CD8-positive, alpha-beta memory T cell (primary cell): ENCODE measurements around the gene WDR74. TPM values are rescaled to one million over a fixed set of nuclear protein-coding genes. Genes with fewer than 3 reads are reported as not detected.

Source experiments
- CTCF ChIA-PET: fragments of 350-600 bp; sonication (Branson Sonifier 250); formaldehyde crosslinking; loops from one replicate; lab custom pipeline; 2021; ENCODE audit warnings: antibody characterized with exemption; lab: Charles Lee
- POLR2A ChIA-PET: fragments of 350-600 bp; sonication (Branson Sonifier 250); formaldehyde crosslinking; loops from one replicate; lab custom pipeline; 2021; ENCODE audit warnings: antibody characterized with exemption; lab: Charles Lee
- DNase-seq, 5 donors: peaks; one replicate each; pipeline versions ENCODE4 v3.0.0 to v3.0.0-alpha.2; 2020 to 2022; ENCODE audit warnings: mixed read lengths in 1 of 5
- H3K27ac ChIP-seq: one replicate; pipeline ENCODE4 v1.7.0; 2013; ENCODE audit warnings: low read depth, mild to moderate bottlenecking, low read length, moderate library complexity
- H3K27me3 ChIP-seq: 2 replicates; pipeline ENCODE4 v1.7.0; 2013; ENCODE audit warnings: low read length, mild to moderate bottlenecking; ENCODE audit not compliant: insufficient read depth, poor library complexity, severe bottlenecking
- H3K36me3 ChIP-seq: 2 replicates; pipeline ENCODE4 v1.7.0; 2013; ENCODE audit warnings: mild to moderate bottlenecking, low read length, moderate library complexity; ENCODE audit not compliant: insufficient read depth
- H3K4me1 ChIP-seq: 2 replicates; pipeline ENCODE4 v1.7.0; 2013; ENCODE audit warnings: mild to moderate bottlenecking, low read length, moderate library complexity; ENCODE audit not compliant: insufficient read depth
- H3K4me3 ChIP-seq: 2 replicates; pipeline ENCODE4 v1.7.0; 2013; ENCODE audit warnings: mild to moderate bottlenecking, low read length
- H3K9me3 ChIP-seq: 2 replicates; pipeline ENCODE4 v1.7.0; 2013; ENCODE audit warnings: mild to moderate bottlenecking, low read length
- H3K27ac Mint-ChIP-seq, 8 donors: one replicate each; pipeline ENCODE4 v1.8.0; 2020 to 2021; ENCODE audit warnings: mixed read lengths in 8 of 8, mild to moderate bottlenecking in 6 of 8, inconsistent platforms in 3 of 8, moderate library complexity in 3 of 8
- H3K27me3 Mint-ChIP-seq, 2 donors: one replicate each; pipeline ENCODE4 v1.8.0; 2020 to 2021; ENCODE audit warnings: mixed read lengths in 2 of 2, mild to moderate bottlenecking in 1 of 2, moderate library complexity in 1 of 2
- H3K36me3 Mint-ChIP-seq, 3 donors: one replicate each; pipeline ENCODE4 v1.8.0; 2020 to 2021; ENCODE audit warnings: mixed read lengths in 3 of 3, inconsistent platforms in 1 of 3, mild to moderate bottlenecking in 1 of 3
- H3K4me1 Mint-ChIP-seq, 3 donors: one replicate each; pipeline ENCODE4 v1.8.0; 2020 to 2021; ENCODE audit warnings: mixed read lengths in 3 of 3, inconsistent platforms in 1 of 3, mild to moderate bottlenecking in 1 of 3
- H3K4me3 Mint-ChIP-seq, 7 donors: one replicate each; pipeline ENCODE4 v1.8.0; 2020 to 2021; ENCODE audit warnings: mixed read lengths in 7 of 7, mild to moderate bottlenecking in 6 of 7, moderate library complexity in 4 of 7, inconsistent platforms in 2 of 7
- H3K9me3 Mint-ChIP-seq, 5 donors: one replicate each; pipeline ENCODE4 v1.8.0; 2020 to 2022; ENCODE audit warnings: mixed read lengths in 5 of 5, mild to moderate bottlenecking in 3 of 5, moderate library complexity in 2 of 5, inconsistent platforms in 1 of 5
- polyA plus RNA-seq: library from polyadenylated mRNA; unstranded; fragments of 300-500 nt; fragmentation: Illumina TruSeq; gene quantifications from one replicate; pipeline ENCODE4 v1.2.3, GENCODE V29; 2021
- total RNA-seq, 2 experiments: library from RNA; stranded (reverse); gene quantifications; one replicate each; pipeline ENCODE4 v1.2.3, GENCODE V29; 2021

Gene WDR74
- total and polyA plus RNA-seq, 3 experiments from 2014 or later, result 42.4 to 131 (median 124) TPM

- H3K27me3 Mint-ChIP-seq, result no peaks in the 10 kb centered on the region
- CTCF ChIA-PET, result interaction anchor here (0.7 to 4.2 kb wide), 20 partner anchors 18 to 457 kb away, joined by 3 to 32 read pairs (median 4); partner anchors contain the start of genes C11orf98, HNRNPUL2, NXF1 and POLR2G
- H3K27me3 ChIP-seq, result no peaks in the 10 kb centered on the region
- no peaks in the 10 kb centered on the region for H3K9me3 ChIP-seq
- no peaks in the 10 kb centered on the region for H3K9me3 Mint-ChIP-seq
- peak overlapping the region; percentile 99 for H3K4me3 ChIP-seq
- H3K27ac ChIP-seq, result peak overlapping the region; percentile 99
- peak; percentile 86 to 96 (median 88) for DNase-seq
- H3K27ac Mint-ChIP-seq, result peak overlapping the region; percentile 96 to 100 (median 99)
- H3K4me3 Mint-ChIP-seq, result peak overlapping the region; percentile 99 to 100 (median 100)
- H3K36me3 Mint-ChIP-seq, result peaks cover 15 to 64% (median 18%) of the 10 kb centered on the region in 3 donors
- H3K4me1 ChIP-seq, result peaks cover 39% of the 10 kb centered on the region
- peaks cover 47% of the 10 kb centered on the region for H3K36me3 ChIP-seq
- peaks cover 51 to 54% (median 52%) of the 10 kb centered on the region in 3 donors for H3K4me1 Mint-ChIP-seq
- POLR2A ChIA-PET, result interaction anchor here (0.6 to 3.4 kb wide), 37 partner anchors 8 to 1436 kb away, joined by 3 to 54 read pairs (median 5); partner anchors contain the start of genes ATL3, C11orf98, CSKMT and GANAB
Measured at GRCh38 chr11:62881579-62882430, 42.4 kb upstream of the WDR74 start.

DNA sequence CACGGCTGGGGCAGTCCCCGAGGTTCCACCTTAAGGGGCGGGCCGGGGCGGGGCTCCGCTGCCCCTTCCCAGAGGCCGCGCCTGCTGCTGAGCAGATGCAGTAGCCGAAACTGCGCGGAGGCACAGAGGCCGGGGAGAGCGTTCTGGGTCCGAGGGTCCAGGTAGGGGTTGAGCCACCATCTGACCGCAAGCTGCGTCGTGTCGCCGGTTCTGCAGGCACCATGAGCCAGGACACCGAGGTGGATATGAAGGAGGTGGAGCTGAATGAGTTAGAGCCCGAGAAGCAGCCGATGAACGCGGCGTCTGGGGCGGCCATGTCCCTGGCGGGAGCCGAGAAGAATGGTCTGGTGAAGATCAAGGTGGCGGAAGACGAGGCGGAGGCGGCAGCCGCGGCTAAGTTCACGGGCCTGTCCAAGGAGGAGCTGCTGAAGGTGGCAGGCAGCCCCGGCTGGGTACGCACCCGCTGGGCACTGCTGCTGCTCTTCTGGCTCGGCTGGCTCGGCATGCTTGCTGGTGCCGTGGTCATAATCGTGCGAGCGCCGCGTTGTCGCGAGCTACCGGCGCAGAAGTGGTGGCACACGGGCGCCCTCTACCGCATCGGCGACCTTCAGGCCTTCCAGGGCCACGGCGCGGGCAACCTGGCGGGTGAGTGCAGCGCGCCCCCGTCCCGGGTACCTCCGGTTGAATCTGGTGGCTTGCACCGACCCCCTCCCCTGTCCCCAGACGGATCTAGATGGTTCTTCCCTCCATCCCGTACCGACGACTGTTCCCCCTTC, 41.6 kb upstream of the WDR74 start, which contains the start of gene SLC3A2:
SLC3A2 (plus strand) TSS at position 94 of the 776 bp plus-strand sequence; CDS start at position 222, 128 bp downstream.
- ChIA-PET POLR2A (interaction anchor here (0.6 to 3.4 kb wide), 37 partner anchors 9 to 1437 kb away, joined by 3 to 54 read pairs (median 5); partner anchors contain the start of genes ATL3, C11orf98, CSKMT and GANAB), CTCF (interaction anchor here (0.6 to 4.2 kb wide), 23 partner anchors 18 to 456 kb away, joined by 3 to 32 read pairs (median 4); partner anchors contain the start of genes C11orf98, HNRNPUL2, NXF1 and POLR2G)
- Histone ChIP-seq H3K27ac (peak within 1 kb of the TSS; percentile 99), H3K4me3 (peak within 1 kb of the TSS; percentile 99), H3K27me3 (no peaks in the 10 kb centered on the region), H3K9me3 (no peaks in the 10 kb centered on the region), H3K4me1 (peaks cover 39% of the 10 kb centered on the region), H3K36me3 (peaks cover 39% of the 10 kb centered on the region)
- peak; percentile 82 to 89 (median 85) for DNase-seq
- peaks cover 51 to 54% (median 54%) of the 10 kb centered on the region in 3 donors for H3K4me1 Mint-ChIP-seq
- no peaks in the 10 kb centered on the region for H3K27me3 Mint-ChIP-seq
- no peaks in the 10 kb centered on the region for H3K9me3 Mint-ChIP-seq
- H3K36me3 Mint-ChIP-seq, result peaks cover 15 to 56% (median 18%) of the 10 kb centered on the region in 3 donors
- peak within 1 kb of the TSS; percentile 99 to 100 (median 100) for H3K4me3 Mint-ChIP-seq
- H3K27ac Mint-ChIP-seq, result peak within 1 kb of the TSS; percentile 96 to 100 (median 99)

- no peaks in the 10 kb centered on the region for H3K27me3 Mint-ChIP-seq
Measured at GRCh38 chr11:62880231-62880802, 40.9 kb upstream of the WDR74 start.

GRCh38 chr11:62879235-62879978, 40.0 kb upstream of the WDR74 start:
- H3K9me3 ChIP-seq, result no peaks in the 10 kb centered on the region
- peaks cover 23% of the 10 kb centered on the region for H3K36me3 ChIP-seq
- Mint-ChIP-seq H3K36me3 (peaks cover 11 to 43% (median 17%) of the 10 kb centered on the region in 3 donors), H3K4me1 (peaks cover 41 to 46% (median 44%) of the 10 kb centered on the region in 3 donors), H3K4me3 (peak overlapping the region; percentile 30 to 100 (median 100)), H3K9me3 (no peaks in the 10 kb centered on the region), H3K27me3 (no peaks in the 10 kb centered on the region), H3K27ac (peak overlapping the region; percentile 47 to 100 (median 99))
- DNase-seq, result peak in 1 of 5 donors; percentile 33
- H3K27ac ChIP-seq, result peak overlapping the region; percentile 99
- H3K27me3 ChIP-seq, result no peaks in the 10 kb centered on the region
- CTCF ChIA-PET, result no interaction called here
- H3K4me1 ChIP-seq, result peaks cover 38% of the 10 kb centered on the region
- POLR2A ChIA-PET, result interaction anchor here (3.4 kb wide), 1 partner anchor 24 kb away, joined by 54 read pairs; no protein-coding TSS in a partner anchor
- no peak overlapping the region for H3K4me3 ChIP-seq

More at GRCh38 chr11:62880231-62880802, 40.9 kb upstream of the WDR74 start:
- Histone ChIP-seq H3K9me3 (no peaks in the 10 kb centered on the region), H3K36me3 (peaks cover 32% of the 10 kb centered on the region), H3K4me3 (peak overlapping the region; percentile 99), H3K27me3 (no peaks in the 10 kb centered on the region), H3K27ac (peak overlapping the region; percentile 99), H3K4me1 (peaks cover 39% of the 10 kb centered on the region)
- peak overlapping the region; percentile 99 to 100 (median 100) for H3K4me3 Mint-ChIP-seq
- CTCF ChIA-PET, result interaction anchor here (1.0 to 4.2 kb wide), 15 partner anchors 18 to 455 kb away, joined by 3 to 32 read pairs (median 6); partner anchors contain the start of genes C11orf98, HNRNPUL2, NXF1 and POLR2G
- peaks cover 12 to 50% (median 18%) of the 10 kb centered on the region in 3 donors for H3K36me3 Mint-ChIP-seq
- DNase-seq, result peak in 1 of 5 donors; percentile 14
- peaks cover 46 to 49% (median 49%) of the 10 kb centered on the region in 3 donors for H3K4me1 Mint-ChIP-seq
- no peaks in the 10 kb centered on the region for H3K9me3 Mint-ChIP-seq
- POLR2A ChIA-PET, result interaction anchor here (1.0 to 3.4 kb wide), 13 partner anchors 23 to 324 kb away, joined by 3 to 54 read pairs (median 9); partner anchors contain the start of genes C11orf98, CSKMT, HNRNPUL2 and TMEM179B
- H3K27ac Mint-ChIP-seq, result peak overlapping the region; percentile 96 to 100 (median 99)

- POLR2A ChIA-PET, result interaction anchor here (0.7 kb wide), 1 partner anchor 22 kb away, joined by 4 read pairs; no protein-coding TSS in a partner anchor
- no peak overlapping the region for H3K4me3 Mint-ChIP-seq
- CTCF ChIA-PET, result interaction anchor here (2.8 kb wide), 1 partner anchor 11 kb away, joined by 10 read pairs; no protein-coding TSS in a partner anchor
Measured at GRCh38 chr11:62876712-62877111, 37.3 kb upstream of the WDR74 start.

DNA sequence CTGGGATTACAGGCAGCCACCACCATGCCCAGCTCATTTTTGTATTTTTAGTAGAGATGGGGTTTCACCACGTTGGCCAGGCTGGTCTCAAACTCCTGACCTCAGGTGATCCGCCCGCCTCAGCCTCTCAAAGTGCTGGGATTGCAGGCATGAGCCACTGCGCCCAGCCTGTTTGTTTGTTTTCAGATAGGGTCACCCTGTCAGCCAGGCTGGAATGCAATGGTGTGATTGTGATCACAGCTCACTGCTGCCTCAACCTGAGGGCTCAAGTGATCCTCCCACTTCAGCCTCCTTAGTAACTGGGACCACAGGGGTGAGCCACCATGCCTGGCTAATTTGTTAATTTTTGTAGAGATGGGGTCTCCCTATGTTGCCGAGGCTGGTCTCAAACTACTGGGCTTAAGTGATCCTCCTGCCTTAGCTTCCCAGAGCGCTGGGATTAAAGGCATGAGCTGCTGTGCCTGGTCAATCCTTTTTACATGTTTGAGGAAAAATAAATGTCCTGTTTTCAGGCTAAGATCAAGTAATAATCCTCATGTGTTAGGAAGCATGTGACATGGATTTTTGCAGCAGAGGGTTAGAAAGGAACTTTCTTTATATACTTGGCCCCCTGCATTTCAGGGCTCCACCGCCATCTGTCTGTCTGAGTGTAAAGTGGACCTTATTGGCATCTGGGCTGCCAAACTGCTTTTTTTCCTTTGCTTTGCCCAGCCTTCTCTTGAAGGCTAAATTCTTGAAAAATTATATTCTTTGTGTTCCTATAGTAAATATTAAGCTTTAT, 36.5 kb upstream of the WDR74 start:
- no peak for DNase-seq
- Mint-ChIP-seq H3K27ac (no peak overlapping the region), H3K4me3 (no peak overlapping the region), H3K27me3 (no peaks in the 10 kb centered on the region), H3K36me3 (peaks cover 0 to 8% (median 0%) of the 10 kb centered on the region in 3 donors), H3K9me3 (no peaks in the 10 kb centered on the region), H3K4me1 (peaks cover 12 to 16% (median 14%) of the 10 kb centered on the region in 3 donors)
- Histone ChIP-seq H3K27me3 (no peaks in the 10 kb centered on the region), H3K27ac (no peak overlapping the region), H3K4me1 (peaks cover 10% of the 10 kb centered on the region), H3K9me3 (no peaks in the 10 kb centered on the region), H3K4me3 (no peak overlapping the region), H3K36me3 (no peaks in the 10 kb centered on the region)
- ChIA-PET POLR2A (interaction anchor here (0.7 to 1.1 kb wide), 2 partner anchors 21 to 89 kb away, joined by 3 to 4 read pairs; no protein-coding TSS in a partner anchor), CTCF (interaction anchor here (2.8 kb wide), 1 partner anchor 11 kb away, joined by 10 read pairs; no protein-coding TSS in a partner anchor)

More at GRCh38 chr11:62876712-62877111, 37.3 kb upstream of the WDR74 start:
- no peak for DNase-seq
- Histone ChIP-seq H3K4me1 (peaks cover 11% of the 10 kb centered on the region), H3K36me3 (no peaks in the 10 kb centered on the region), H3K9me3 (no peaks in the 10 kb centered on the region), H3K27me3 (no peaks in the 10 kb centered on the region), H3K4me3 (no peak overlapping the region), H3K27ac (no peak overlapping the region)
- peaks cover 0 to 16% (median 0%) of the 10 kb centered on the region in 3 donors for H3K36me3 Mint-ChIP-seq
- H3K9me3 Mint-ChIP-seq, result no peaks in the 10 kb centered on the region
- H3K4me1 Mint-ChIP-seq, result peaks cover 14 to 19% (median 17%) of the 10 kb centered on the region in 3 donors
- no peaks in the 10 kb centered on the region for H3K27me3 Mint-ChIP-seq
- no peak overlapping the region for H3K27ac Mint-ChIP-seq
